ENCODE data around the gene TMTC1. TPM values are rescaled to one million over a fixed set of nuclear protein-coding genes. Genes with fewer than 3 reads are reported as not detected.

TMTC1 gene
- total RNA-seq, 1 donor from 2014 or later = not detected

- no peaks in the 10 kb centered on the region for H3K9me3 Mint-ChIP-seq
- POLR2A ChIA-PET = no interaction called here
Observed at GRCh38 chr12:29649722-29650121, 134.0 kb downstream of the TMTC1 start.

GRCh38 chr12:29644536-29645162 lies 139.1 kb downstream of the TMTC1 start:
- H3K4me1 Mint-ChIP-seq = no peaks in the 10 kb centered on the region
- ChIA-PET CTCF (no interaction called here), POLR2A (no interaction called here)
- H3K4me3 Mint-ChIP-seq = no peak overlapping the region
- TF ChIP-seq CTCF (IDR thresholded peaks at IDR 0.05) = no peak
- H3K27ac Mint-ChIP-seq = no peak overlapping the region
- no peaks in the 10 kb centered on the region for H3K27me3 Mint-ChIP-seq
- intact Hi-C loops (cut with micrococcal nuclease) = no loop called here
- H3K9me3 Mint-ChIP-seq = no peaks in the 10 kb centered on the region
- H3K36me3 Mint-ChIP-seq (ENCODE audit: low read depth) = no peaks in the 10 kb centered on the region
- no peak for ATAC-seq (ENCODE audit: low read depth)
- no peak for DNase-seq

More at GRCh38 chr12:29649722-29650121, 134.0 kb downstream of the TMTC1 start:
- DNase-seq (no peak), ATAC-seq (ENCODE audit: low read depth) (no peak)
- intact Hi-C loops (cut with micrococcal nuclease) = no loop called here
- CTCF ChIA-PET = no interaction called here
- Mint-ChIP-seq H3K36me3 (ENCODE audit: low read depth) (no peaks in the 10 kb centered on the region), H3K27me3 (no peaks in the 10 kb centered on the region), H3K4me1 (no peaks in the 10 kb centered on the region), H3K4me3 (no peak overlapping the region), H3K27ac (no peak overlapping the region)
- TF ChIP-seq CTCF (IDR thresholded peaks at IDR 0.05) = no peak

GRCh38 chr12:29640589-29641345 lies 143.0 kb downstream of the TMTC1 start:
- POLR2A ChIA-PET = no interaction called here
- Mint-ChIP-seq H3K36me3 (ENCODE audit: low read depth) (no peaks in the 10 kb centered on the region), H3K4me1 (no peaks in the 10 kb centered on the region), H3K27me3 (no peaks in the 10 kb centered on the region), H3K9me3 (no peaks in the 10 kb centered on the region), H3K27ac (no peak overlapping the region), H3K4me3 (no peak overlapping the region)
- DNase-seq (no peak), ATAC-seq (ENCODE audit: low read depth) (no peak)
- intact Hi-C loops (cut with micrococcal nuclease) = no loop called here
- no peak for TF ChIP-seq CTCF (IDR thresholded peaks at IDR 0.05)
- CTCF ChIA-PET = no interaction called here

GRCh38 chr12:29639893-29640495 lies 143.7 kb downstream of the TMTC1 start:
- no peak for TF ChIP-seq CTCF (IDR thresholded peaks at IDR 0.05)
- intact Hi-C loops (cut with micrococcal nuclease) = no loop called here
- H3K4me3 Mint-ChIP-seq = no peak overlapping the region
- no peak for ATAC-seq (ENCODE audit: low read depth)
- no peaks in the 10 kb centered on the region for H3K4me1 Mint-ChIP-seq
- ChIA-PET CTCF (no interaction called here), POLR2A (no interaction called here)
- DNase-seq = no peak
- no peaks in the 10 kb centered on the region for H3K27me3 Mint-ChIP-seq
- H3K27ac Mint-ChIP-seq = no peak overlapping the region
- H3K36me3 Mint-ChIP-seq (ENCODE audit: low read depth) = no peaks in the 10 kb centered on the region
- no peaks in the 10 kb centered on the region for H3K9me3 Mint-ChIP-seq

- Mint-ChIP-seq H3K27ac (no peak overlapping the region), H3K27me3 (no peaks in the 10 kb centered on the region), H3K9me3 (no peaks in the 10 kb centered on the region), H3K4me1 (no peaks in the 10 kb centered on the region), H3K4me3 (no peak overlapping the region), H3K36me3 (ENCODE audit: low read depth) (no peaks in the 10 kb centered on the region)
- ATAC-seq (ENCODE audit: low read depth) (no peak), DNase-seq (no peak)
- intact Hi-C loops (cut with micrococcal nuclease) = no loop called here
- POLR2A ChIA-PET = no interaction called here
- TF ChIP-seq CTCF (IDR thresholded peaks at IDR 0.05) = no peak
- CTCF ChIA-PET = no interaction called here
Observed at GRCh38 chr12:29638528-29638927, 145.2 kb downstream of the TMTC1 start.
